ENCODE results near the gene LARGE1. TPM values are rescaled to one million over a fixed set of nuclear protein-coding genes. Genes with fewer than 3 reads are reported as not detected.

LARGE1 gene
- total and polyA plus RNA-seq, 2 experiments from 2014 or later: 21.2 to 23.6 TPM

DNA sequence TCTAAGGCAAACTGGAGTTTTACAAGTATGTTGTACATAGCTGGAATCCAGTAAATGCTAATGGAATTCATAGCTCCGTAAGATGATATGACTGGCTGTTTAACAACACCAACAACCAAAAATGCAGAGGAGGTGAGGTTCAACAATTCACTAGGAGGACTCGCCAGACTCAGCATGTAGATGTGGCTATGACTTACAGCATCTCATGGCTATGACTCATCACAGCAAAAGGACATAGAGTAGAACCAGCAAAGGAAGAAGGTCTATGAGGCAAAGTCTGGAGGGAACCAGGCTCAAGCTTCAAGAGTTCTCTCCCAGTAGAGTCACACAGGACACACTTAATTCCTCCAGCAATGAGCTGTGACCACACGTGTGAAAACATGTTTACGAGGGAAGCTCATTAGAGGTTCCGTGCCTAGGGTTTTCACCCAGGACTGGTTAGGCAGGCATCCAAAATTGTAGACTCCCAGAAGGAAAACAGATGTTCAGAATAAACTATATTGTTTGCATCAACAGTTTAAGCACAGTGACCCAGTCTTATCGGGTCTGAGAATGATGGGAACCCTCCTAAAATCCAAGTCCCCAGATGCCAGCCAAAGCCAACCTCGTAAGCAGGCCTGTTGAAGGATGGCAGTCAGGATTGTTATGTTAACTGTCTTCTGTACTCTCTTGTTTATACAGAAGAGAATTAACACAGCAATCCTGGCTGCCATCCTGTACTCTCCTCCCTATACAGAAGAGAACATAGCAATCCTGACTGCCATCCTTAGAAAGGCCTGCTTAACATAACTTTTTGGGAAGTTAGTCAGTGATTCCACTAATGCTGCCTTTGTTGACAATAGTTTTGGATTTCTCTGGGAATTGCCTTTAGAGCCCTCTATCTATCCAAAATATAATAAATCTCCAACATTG, 116.6 kb downstream of the LARGE1 start:
- Histone ChIP-seq H3K27me3 (no peaks in the 10 kb centered on the region), H2AFZ (no peak overlapping the region), H4K20me1 (ENCODE audit: insufficient read depth, poor library complexity, severe bottlenecking) (no peaks in the 10 kb centered on the region), H3K4me3 (no peak overlapping the region), H3K4me2 (no peak overlapping the region), H3K79me2 (peaks cover 55% of the 10 kb centered on the region), H3K9me3 (ENCODE audit: low read depth) (no peaks in the 10 kb centered on the region), H3K36me3 (replicated peaks; ENCODE audit: insufficient read depth, low read depth) (no peaks in the 10 kb centered on the region), H3K4me1 (ENCODE audit: insufficient read depth) (no peaks in the 10 kb centered on the region), H3K27ac (peak overlapping the region; percentile 18), H3K9me2 (replicated peaks; ENCODE audit: insufficient read depth) (no peaks in the 10 kb centered on the region)
- peak; percentile 46 for DNase-seq (ENCODE audit: low spot score)
- WGBS (ENCODE audit: low lambda C conversion rate, missing lambda C conversion rate): 67% methylated on average over 7 of the region's 7 CpGs
- TF ChIP-seq EZH2 (IDR thresholded peaks at IDR 0.05; ENCODE audit: borderline replicate concordance): no peak
- no peak for TF ChIP-seq EZH2phosphoT487 (IDR thresholded peaks at IDR 0.05; ENCODE audit: low read depth, severe bottlenecking, unreplicated experiment)
- TF ChIP-seq CTCF (IDR thresholded peaks at IDR 0.05; ENCODE audit: poor library complexity): no peak

- 89% methylated on average over 6 of the region's 6 CpGs for WGBS (ENCODE audit: low lambda C conversion rate, missing lambda C conversion rate)
These were observed 121.9 kb downstream of the LARGE1 start for GRCh38 chr22:33798401-33798800.

GRCh38 chr22:33796494-33796893, 123.8 kb downstream of the LARGE1 start:
- Histone ChIP-seq H3K79me2 (peaks cover 42% of the 10 kb centered on the region), H3K9me2 (replicated peaks; ENCODE audit: insufficient read depth) (no peaks in the 10 kb centered on the region), H3K4me1 (ENCODE audit: insufficient read depth) (peaks cover 9% of the 10 kb centered on the region), H3K4me3 (no peak overlapping the region), H4K20me1 (ENCODE audit: insufficient read depth, poor library complexity, severe bottlenecking) (peaks cover 10% of the 10 kb centered on the region), H3K27me3 (no peaks in the 10 kb centered on the region), H3K36me3 (replicated peaks; ENCODE audit: insufficient read depth, low read depth) (no peaks in the 10 kb centered on the region), H3K27ac (no peak overlapping the region), H3K9me3 (ENCODE audit: low read depth) (no peaks in the 10 kb centered on the region), H2AFZ (no peak overlapping the region), H3K4me2 (no peak overlapping the region)
- WGBS (ENCODE audit: low lambda C conversion rate, missing lambda C conversion rate): 88% methylated on average over 5 of the region's 5 CpGs
- no peak for TF ChIP-seq EZH2 (IDR thresholded peaks at IDR 0.05; ENCODE audit: borderline replicate concordance)
- TF ChIP-seq EZH2phosphoT487 (IDR thresholded peaks at IDR 0.05; ENCODE audit: low read depth, severe bottlenecking, unreplicated experiment): no peak
- TF ChIP-seq CTCF (IDR thresholded peaks at IDR 0.05; ENCODE audit: poor library complexity): no peak
- DNase-seq (ENCODE audit: low spot score): no peak

More at GRCh38 chr22:33798401-33798800, 121.9 kb downstream of the LARGE1 start:
- Histone ChIP-seq H4K20me1 (ENCODE audit: insufficient read depth, poor library complexity, severe bottlenecking) (no peaks in the 10 kb centered on the region), H2AFZ (no peak overlapping the region), H3K27me3 (no peaks in the 10 kb centered on the region), H3K36me3 (replicated peaks; ENCODE audit: insufficient read depth, low read depth) (no peaks in the 10 kb centered on the region), H3K4me1 (ENCODE audit: insufficient read depth) (no peaks in the 10 kb centered on the region), H3K4me3 (no peak overlapping the region), H3K27ac (no peak overlapping the region), H3K79me2 (peaks cover 38% of the 10 kb centered on the region), H3K4me2 (no peak overlapping the region), H3K9me2 (replicated peaks; ENCODE audit: insufficient read depth) (no peaks in the 10 kb centered on the region), H3K9me3 (ENCODE audit: low read depth) (no peaks in the 10 kb centered on the region)
- DNase-seq (ENCODE audit: low spot score): no peak
- no peak for TF ChIP-seq CTCF (IDR thresholded peaks at IDR 0.05; ENCODE audit: poor library complexity)
- TF ChIP-seq EZH2 (IDR thresholded peaks at IDR 0.05; ENCODE audit: borderline replicate concordance): no peak
- TF ChIP-seq EZH2phosphoT487 (IDR thresholded peaks at IDR 0.05; ENCODE audit: low read depth, severe bottlenecking, unreplicated experiment): no peak

Data from hepatocyte (in vitro differentiated cells).